ENCODE data around the gene ZNF10. TPM values are rescaled to one million over a fixed set of nuclear protein-coding genes. Genes with fewer than 3 reads are reported as not detected.

The ZNF10 gene
- 48.7 TPM for total RNA-seq

DNA sequence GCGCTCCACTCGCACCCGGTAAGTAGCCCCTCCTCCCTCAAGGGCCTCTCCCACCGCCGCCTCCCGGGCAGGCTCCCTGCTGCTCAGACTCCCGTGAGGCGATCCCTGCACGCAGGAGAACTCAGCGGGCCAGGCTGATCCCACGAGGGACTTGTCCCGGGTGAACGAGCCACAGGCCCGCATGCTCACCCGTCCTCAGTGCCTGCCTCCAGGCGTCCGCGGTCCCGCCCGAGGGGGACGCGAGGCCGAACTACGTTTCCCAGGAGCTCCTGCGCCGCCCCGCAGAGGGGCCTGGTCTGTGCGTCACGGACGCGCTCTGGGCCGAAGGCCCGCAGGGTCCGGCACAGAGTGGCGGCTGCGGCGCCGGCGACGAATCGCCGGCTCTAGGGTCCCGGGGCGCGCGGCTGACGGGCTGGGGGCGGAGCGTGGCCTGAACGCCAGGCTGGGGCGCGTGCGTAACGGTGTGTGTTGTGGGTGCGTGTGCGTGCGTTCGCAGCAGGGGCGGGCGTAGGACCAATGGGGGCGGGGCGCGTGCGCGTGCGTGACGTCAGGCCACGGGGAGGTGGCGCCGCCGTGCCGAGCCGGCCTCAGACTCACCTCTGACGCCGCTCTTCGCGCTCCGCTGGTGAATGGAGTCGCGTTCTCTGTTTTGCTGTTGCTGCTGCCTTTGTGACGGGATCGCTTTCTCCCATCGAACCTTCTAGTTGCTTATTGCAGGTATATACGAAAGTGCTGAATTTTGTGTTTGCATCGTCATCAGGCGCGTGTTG is at the start of gene ZNF10, which contains the start of gene ZNF891:
TSS of gene ZNF10 (plus strand) at position 590 of the 770 bp plus-strand sequence. CDS start 13,866 bp downstream, outside the sequence.
TSS of gene ZNF891 (minus strand) at position 237 of the 770 bp plus-strand sequence. CDS start 8,356 bp downstream, outside the sequence.

GRCh38 chr12:133181238-133181959 is 51.0 kb downstream of the ZNF10 start, which contains the start of gene ZNF268:
Gene ZNF268 (plus strand): TSS chr12:133181495. CDS start chr12:133181998, 503 bp downstream.

Other genes with a start within 250 kb of the ZNF10 start
- gene CHFR, start 243.0 kb upstream of the ZNF10 start, total RNA-seq = 34.7 TPM
- 25.1 TPM for gene ZNF605, start 174.3 kb upstream of the ZNF10 start, total RNA-seq
- 34.0 TPM for gene ZNF26, start 144.3 kb upstream of the ZNF10 start, total RNA-seq
- 94.9 TPM for gene ZNF84, start 93.1 kb upstream of the ZNF10 start, total RNA-seq
- gene ZNF140, start 49.7 kb upstream of the ZNF10 start, total RNA-seq = 50.0 TPM
- gene ZNF891, start 353 bp upstream of the ZNF10 start, total RNA-seq = 9.5 TPM
- 55.0 TPM for gene ZNF268, start 50.9 kb downstream of the ZNF10 start, total RNA-seq
- gene ANHX, start 105.2 kb downstream of the ZNF10 start, total RNA-seq = not detected